K562 (cell line): ENCODE measurements around the gene FUCA1.

Experiments
- ATF7 ChIP-seq: fragments of 450-650 bp; IDR thresholded peaks from 2 replicates; pipeline ENCODE4 v1.7.1; 2014; ENCODE audit warnings: mild to moderate bottlenecking, moderate library complexity
- CTCF ChIP-seq, 3 experiments: IDR thresholded peaks in 2 of 3; conservative IDR thresholded peaks in 1 of 3; 2 replicates each; pipeline ENCODE4 v1.5.1; 2011 to 2012; ENCODE audit warnings: low read length in 3 of 3, mild to moderate bottlenecking in 3 of 3, control low read depth in 2 of 3, improper control_type of control experiment in 1 of 3, inconsistent platforms in 1 of 3, low read depth in 1 of 3, mixed read lengths in 1 of 3, moderate library complexity in 1 of 3; ENCODE audit not compliant: insufficient read depth in 2 of 3
- MEF2A ChIP-seq: IDR thresholded peaks from 2 replicates; pipeline ENCODE4 v1.6.1; 2011; ENCODE audit warnings: low read depth, mild to moderate bottlenecking, low read length, moderate library complexity; ENCODE audit not compliant: control insufficient read depth
- NFXL1 ChIP-seq: fragments of 450-650 bp; formaldehyde crosslinking; IDR thresholded peaks from 2 replicates; pipeline ENCODE4 v1.4.0; 2021; ENCODE audit warnings: mild to moderate bottlenecking
- NR2C2 ChIP-seq, 2 experiments: fragments of 200-800 bp in 1 of 2; sonication (Bioruptor generic) in 1 of 2; sonication (generic) in 1 of 2; formaldehyde crosslinking in 1 of 2; IDR thresholded peaks; 2 replicates each; pipeline versions ENCODE4 v1.6.1 to v1.8.0; 2016 to 2022; ENCODE audit warnings: mild to moderate bottlenecking in 1 of 2, missing compliant biosample characterization in 1 of 2, missing genetic modification characterization in 1 of 2, missing genetic modification reagents in 1 of 2
- POLR2AphosphoS5 ChIP-seq: IDR thresholded peaks from 2 replicates; pipeline ENCODE4 v1.6.1; 2011; ENCODE audit warnings: mild to moderate bottlenecking, low read depth, low read length, moderate library complexity; ENCODE audit not compliant: control insufficient read depth, insufficient read depth
- RAD21 ChIP-seq, 2 experiments: fragments of 250-450 bp in 1 of 2; fragments of 450-650 bp in 1 of 2; sonication (Bioruptor Pico) in 1 of 2; formaldehyde crosslinking in 1 of 2; IDR thresholded peaks in 1 of 2; conservative IDR thresholded peaks in 1 of 2; 2 replicates each; pipeline versions ENCODE4 v1.4.0 to v1.8.0; 2020 to 2022; ENCODE audit warnings: mild to moderate bottlenecking in 2 of 2, moderate library complexity in 1 of 2
- SFPQ ChIP-seq: fragments of 200-400 bp; formaldehyde crosslinking; IDR thresholded peaks from 2 replicates; pipeline ENCODE4 v1.6.1; 2017; ENCODE audit warnings: mild to moderate bottlenecking, low read depth, low read length, moderate library complexity
- SMC3 ChIP-seq: conservative IDR thresholded peaks from 2 replicates; pipeline ENCODE4 v1.6.1; 2011; ENCODE audit warnings: low read depth, low read length, improper control_type of control experiment; ENCODE audit not compliant: insufficient read depth
- SNIP1 ChIP-seq: fragments of 450-650 bp; IDR thresholded peaks from 2 replicates; pipeline ENCODE4 v1.7.1; 2017; ENCODE audit warnings: low read depth, mild to moderate bottlenecking
- TAF1 ChIP-seq: IDR thresholded peaks from 2 replicates; pipeline ENCODE4 v1.6.1; 2011; ENCODE audit warnings: mild to moderate bottlenecking, low read length, moderate library complexity; ENCODE audit not compliant: insufficient read depth, control insufficient read depth, severe bottlenecking; ENCODE audit errors: extremely low read depth
- TARDBP ChIP-seq: fragments of 450-650 bp; IDR thresholded peaks from 2 replicates; pipeline ENCODE4 v1.6.1; 2016
- ZBTB33 ChIP-seq: sonication (generic); formaldehyde crosslinking; IDR thresholded peaks from 2 replicates; pipeline ENCODE4 v1.8.1; 2023; ENCODE audit warnings: mild to moderate bottlenecking, missing genetic modification reagents
- ZKSCAN1 ChIP-seq: fragments of 150-350 bp; IDR thresholded peaks from 2 replicates; pipeline ENCODE4 v1.6.1; 2016; ENCODE audit warnings: low read depth, low read length

- TF ChIP-seq CTCF (IDR thresholded peaks at IDR 0.05 in 2 of 3, conservative IDR thresholded peaks at IDR 0.05 in 1 of 3; ENCODE audit: insufficient read depth in 2 of 3, low read depth in 1 of 3, low read length in 3 of 3) (peak; percentile 94 to 97 (median 95)), ZBTB33 (CRISPR knock-in tag) (peak; percentile 65), NR2C2 (CRISPR knock-in tag; IDR thresholded peaks at IDR 0.05) (no peak), NR2C2 (tag; IDR thresholded peaks at IDR 0.05) (no peak), TARDBP (no peak), TAF1 (no peak), SMC3 (peak; percentile 84), ZKSCAN1 (no peak), SNIP1 (no peak), NFXL1 (no peak), RAD21 (CRISPR knock-in tag; conservative IDR thresholded peaks at IDR 0.05 in 1 of 2, IDR thresholded peaks at IDR 0.05 in 1 of 2) (peak; percentile 76 to 89), MEF2A (no peak), ATF7 (0 out of 2 replicates have a peak, but pooled peaks have one; percentile 28), POLR2AphosphoS5 (no peak), SFPQ (no peak)
Observed at GRCh38 chr1:23810818-23811540, 57.1 kb downstream of the FUCA1 start.
